Body of pancreas (tissue), 4 donors: Measurements from ENCODE around the gene PUM2. TPM values are rescaled to one million over a fixed set of nuclear protein-coding genes. Genes with fewer than 3 reads are reported as not detected.

ENCODE experiments used
- ATAC-seq: fragments of 150-250 bp; one replicate; pipeline ENCODE4 v1.9.1; 2016
- DNase-seq, 4 donors: peaks; one replicate each; pipeline ENCODE4 v3.0.0-alpha.2; 2019
- H3K27ac ChIP-seq, 4 donors: fragments of 200-600 bp; sonication (generic); 1 replicate in 3 of 4; 2 replicates in 1 of 4; pipeline versions ENCODE4 v1.5.1 to v1.6.1; 2016 to 2019; ENCODE audit warnings: mild to moderate bottlenecking in 1 of 4, mixed read lengths in 1 of 4, moderate library complexity in 1 of 4
- H3K27me3 ChIP-seq, 2 donors: fragments of 200-600 bp; sonication (generic); one replicate each; pipeline ENCODE4 v1.6.0; 2016; ENCODE audit warnings: mild to moderate bottlenecking in 1 of 2
- H3K36me3 ChIP-seq, 2 donors: fragments of 200-600 bp; sonication (generic); replicated peaks in 1 of 2; 2 replicates each; pipeline ENCODE4 v1.5.1; 2016; ENCODE audit warnings: low read depth in 2 of 2; ENCODE audit not compliant: insufficient read depth in 1 of 2
- H3K4me1 ChIP-seq: fragments of 200-600 bp; sonication (generic); one replicate; pipeline ENCODE4 v1.6.0; 2016
- H3K4me3 ChIP-seq, 2 donors: fragments of 200-600 bp; sonication (generic); 1 replicate in 1 of 2; 2 replicates in 1 of 2; pipeline ENCODE4 v1.5.1; 2016 to 2019
- H3K9me3 ChIP-seq, 3 donors: fragments of 200-600 bp; sonication (generic); 1 replicate in 2 of 3; 2 replicates in 1 of 3; pipeline ENCODE4 v1.5.1; 2016
- POLR2A ChIP-seq, 3 donors: fragments of 450-650 bp; IDR thresholded peaks; one replicate each; pipeline ENCODE4 v1.6.1; 2016; ENCODE audit warnings: antibody characterized with exemption in 3 of 3, mild to moderate bottlenecking in 2 of 3
- WGBS, 2 donors: methylation state at CpG; one replicate each; pipeline ENCODE4 v1.1.5; 2017; 5-methylcytosine and 5-hydroxymethylcytosine counted together
- intact Hi-C: fragments of 100-400 bp; cut with DNase I; formaldehyde crosslinking; loops from one replicate; pipeline ENCODE4 v1.15.1; 2023
- total RNA-seq, 2 donors: library from RNA; depleted of rRNA; stranded (reverse); fragments of >200 nt; gene quantifications; one replicate each; pipeline ENCODE4 v1.1.0, GENCODE V29; 2016
- TF ChIP-seq, protein P1 (sequence below), 7 experiments: fragments of 450-650 bp in 4 of 7; fragments of 200-600 bp in 3 of 7; sonication (generic) in 3 of 7; IDR thresholded peaks; one replicate each; pipeline ENCODE4 v1.5.1; 2016 to 2019; ENCODE audit warnings: antibody characterized with exemption in 7 of 7

PUM2 gene
- total RNA-seq, 2 donors from 2014 or later: 25.7 to 43.3 TPM

DNA sequence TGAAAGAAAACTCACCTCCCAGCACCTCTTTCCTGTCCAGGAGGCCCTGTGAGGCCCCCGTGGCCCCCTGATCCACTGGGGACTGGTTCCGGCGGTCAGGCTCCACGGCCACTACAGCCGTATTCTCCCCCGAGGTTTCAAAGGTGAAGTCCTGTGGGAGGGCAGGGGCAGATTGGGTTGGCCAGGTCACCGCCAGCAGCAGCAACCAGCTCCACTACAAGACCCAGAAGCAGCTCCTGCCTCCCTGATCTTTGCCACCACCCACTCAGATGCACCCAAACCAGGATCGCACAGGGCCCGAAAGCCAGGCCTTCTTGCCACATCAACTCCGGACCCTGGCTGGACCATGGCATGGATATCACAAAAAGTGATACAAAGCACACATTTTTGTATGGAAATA is 147.6 kb downstream of the PUM2 start:
- 90 to 92% methylated on average over 9 to 10 of the region's 10 CpGs for WGBS, 2 donors
- no peak for DNase-seq
- ATAC-seq: no peak

DNA sequence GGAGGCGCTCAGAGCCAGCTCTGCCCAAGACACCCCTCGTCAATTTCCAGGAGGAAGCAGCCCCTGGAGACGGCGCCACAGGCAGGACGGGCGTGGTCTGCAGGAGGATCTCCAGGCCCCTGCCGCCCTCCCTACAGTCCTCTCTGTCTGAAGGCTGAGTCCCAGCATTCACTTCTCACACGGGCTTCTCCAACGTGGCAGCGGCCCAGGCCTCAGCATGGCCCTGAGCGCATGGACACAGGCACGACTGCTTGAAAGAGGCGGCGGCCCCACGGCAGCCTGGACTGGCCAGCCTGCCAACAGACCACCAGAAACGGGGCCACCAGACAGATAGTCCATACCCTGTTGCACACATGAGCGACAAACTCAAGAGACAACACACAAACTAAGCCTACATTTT is 149.0 kb downstream of the PUM2 start:
- Histone ChIP-seq H3K27me3 (no peaks in the 10 kb centered on the region), H3K4me3 (no peak overlapping the region), H3K27ac (no peak overlapping the region), H3K36me3 (no peaks in the 10 kb centered on the region), H3K4me1 (peaks cover 9% of the 10 kb centered on the region), H3K9me3 (no peaks in the 10 kb centered on the region)
- ATAC-seq: no peak
- TF ChIP-seq, protein P1, sequence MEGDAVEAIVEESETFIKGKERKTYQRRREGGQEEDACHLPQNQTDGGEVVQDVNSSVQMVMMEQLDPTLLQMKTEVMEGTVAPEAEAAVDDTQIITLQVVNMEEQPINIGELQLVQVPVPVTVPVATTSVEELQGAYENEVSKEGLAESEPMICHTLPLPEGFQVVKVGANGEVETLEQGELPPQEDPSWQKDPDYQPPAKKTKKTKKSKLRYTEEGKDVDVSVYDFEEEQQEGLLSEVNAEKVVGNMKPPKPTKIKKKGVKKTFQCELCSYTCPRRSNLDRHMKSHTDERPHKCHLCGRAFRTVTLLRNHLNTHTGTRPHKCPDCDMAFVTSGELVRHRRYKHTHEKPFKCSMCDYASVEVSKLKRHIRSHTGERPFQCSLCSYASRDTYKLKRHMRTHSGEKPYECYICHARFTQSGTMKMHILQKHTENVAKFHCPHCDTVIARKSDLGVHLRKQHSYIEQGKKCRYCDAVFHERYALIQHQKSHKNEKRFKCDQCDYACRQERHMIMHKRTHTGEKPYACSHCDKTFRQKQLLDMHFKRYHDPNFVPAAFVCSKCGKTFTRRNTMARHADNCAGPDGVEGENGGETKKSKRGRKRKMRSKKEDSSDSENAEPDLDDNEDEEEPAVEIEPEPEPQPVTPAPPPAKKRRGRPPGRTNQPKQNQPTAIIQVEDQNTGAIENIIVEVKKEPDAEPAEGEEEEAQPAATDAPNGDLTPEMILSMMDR (IDR thresholded peaks at IDR 0.05): no peak
- TF ChIP-seq POLR2A (IDR thresholded peaks at IDR 0.05): no peak
- intact Hi-C loops: no loop called here
- 89 to 92% methylated on average over 15 to 17 of the region's 17 CpGs for WGBS, 2 donors
- DNase-seq: no peak

More for the DNA sequence above, 147.6 kb downstream of the PUM2 start:
- intact Hi-C loops: no loop called here
- no peaks in the 10 kb centered on the region for H3K36me3 ChIP-seq
- peaks cover 17% of the 10 kb centered on the region for H3K4me1 ChIP-seq
- no peaks in the 10 kb centered on the region for H3K9me3 ChIP-seq
- no peaks in the 10 kb centered on the region for H3K27me3 ChIP-seq
- H3K27ac ChIP-seq: no peak overlapping the region
- no peak overlapping the region for H3K4me3 ChIP-seq
- TF ChIP-seq POLR2A (IDR thresholded peaks at IDR 0.05): no peak
- TF ChIP-seq, protein P1 (IDR thresholded peaks at IDR 0.05): no peak

DNA sequence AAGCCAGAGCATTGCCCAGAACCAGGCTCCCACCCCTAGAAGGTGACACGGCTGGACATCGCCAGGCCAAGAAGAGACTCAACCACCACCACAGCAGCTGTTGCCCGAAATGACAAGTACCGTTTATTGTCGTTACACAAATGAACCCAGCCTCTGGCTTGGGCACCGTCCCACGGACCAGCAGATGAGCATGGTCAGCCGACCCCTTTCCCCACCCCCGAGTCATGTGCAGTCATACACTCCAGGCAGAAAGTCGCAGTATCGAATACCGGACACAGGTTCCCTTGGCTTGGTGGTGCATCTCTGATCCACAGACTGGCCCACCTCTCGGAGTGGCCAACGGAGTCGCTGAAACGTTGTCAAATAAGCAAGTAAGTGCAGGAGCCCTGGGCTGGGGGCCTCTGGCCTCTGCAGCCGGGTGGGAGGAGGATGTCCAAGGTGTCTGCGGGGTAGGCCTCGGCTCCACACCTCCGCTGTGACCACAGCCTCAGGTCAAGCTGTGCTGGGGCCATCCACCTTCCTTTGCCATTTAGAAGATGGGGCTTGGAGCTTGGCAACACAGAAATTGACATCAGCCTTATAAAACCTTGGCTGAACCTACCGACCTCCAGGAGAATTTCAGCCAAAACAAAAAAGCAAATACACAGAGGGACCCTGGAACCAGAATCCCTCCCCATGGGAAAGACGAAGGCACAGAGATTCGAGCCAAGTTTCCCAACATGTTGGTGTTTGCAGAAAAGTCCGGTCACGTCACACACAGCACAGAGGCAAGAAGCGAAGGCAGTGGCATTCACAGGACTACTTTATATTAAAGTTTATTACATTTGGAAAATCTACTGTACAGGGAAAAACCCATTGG is 149.7 kb downstream of the PUM2 start:
- no peak for ATAC-seq
- intact Hi-C loops: no loop called here
- H3K27ac ChIP-seq: no peak overlapping the region
- H3K27me3 ChIP-seq: no peaks in the 10 kb centered on the region
- no peaks in the 10 kb centered on the region for H3K36me3 ChIP-seq
- TF ChIP-seq, protein P1 (IDR thresholded peaks at IDR 0.05): no peak
- TF ChIP-seq POLR2A (IDR thresholded peaks at IDR 0.05): no peak
- no peaks in the 10 kb centered on the region for H3K9me3 ChIP-seq
- DNase-seq: no peak
- WGBS, 2 donors: 90 to 93% methylated on average over 23 to 26 of the region's 26 CpGs
- H3K4me3 ChIP-seq: no peak overlapping the region
- H3K4me1 ChIP-seq: peaks cover 15% of the 10 kb centered on the region

DNA sequence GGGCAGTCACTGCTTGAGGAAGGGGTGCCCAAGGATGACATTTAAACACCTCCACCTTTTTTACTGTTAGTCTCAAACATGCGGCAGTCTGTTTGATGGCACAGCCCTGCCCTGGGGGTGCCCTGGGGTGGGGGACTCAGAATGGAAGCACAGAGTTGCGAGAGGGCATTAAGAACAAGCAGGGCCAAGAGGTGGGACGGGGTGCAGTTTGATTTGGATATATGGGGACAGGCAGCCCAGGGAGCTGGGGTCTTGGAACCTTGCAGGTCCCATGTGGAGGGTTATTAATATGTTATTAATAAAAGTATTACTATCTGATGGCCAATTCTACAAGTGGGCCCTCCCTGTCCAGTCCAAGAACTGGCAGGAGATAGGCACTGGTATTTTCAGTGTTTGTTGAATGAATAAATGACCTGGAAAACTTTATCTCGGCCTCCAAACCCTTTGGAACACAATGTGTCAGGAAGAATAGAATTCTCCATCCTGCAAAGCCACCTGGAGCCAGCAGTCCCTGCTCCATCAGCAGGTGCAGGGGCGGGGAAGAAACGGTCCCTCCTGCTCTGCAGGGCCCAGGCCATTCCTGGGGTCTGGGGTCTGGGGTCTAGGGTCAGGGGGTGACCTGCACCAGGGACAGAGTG is 150.9 kb downstream of the PUM2 start:
- Histone ChIP-seq H3K9me3 (no peaks in the 10 kb centered on the region), H3K27me3 (no peaks in the 10 kb centered on the region), H3K4me1 (peaks cover 22% of the 10 kb centered on the region), H3K36me3 (no peaks in the 10 kb centered on the region), H3K4me3 (no peak overlapping the region), H3K27ac (no peak overlapping the region)
- DNase-seq (no peak), ATAC-seq (no peak)
- TF ChIP-seq, protein P1 (IDR thresholded peaks at IDR 0.05): no peak
- no peak for TF ChIP-seq POLR2A (IDR thresholded peaks at IDR 0.05)
- 87 to 89% methylated on average over 5 to 6 of the region's 6 CpGs for WGBS, 2 donors
- intact Hi-C loops: no loop called here
